COR-L47 (cell line): Measurements from ENCODE around the gene PMF1.
"Not testable (repeated sequence)": the region's sequence is repeated elsewhere in the genome, so short reads cannot be mapped to it uniquely, and the experiment has no call there.

Experiments used
- DNase-seq: peaks from one replicate; lab custom pipeline; 2025; lab: John Stamatoyannopoulos, UW

PMF1 gene

DNA sequence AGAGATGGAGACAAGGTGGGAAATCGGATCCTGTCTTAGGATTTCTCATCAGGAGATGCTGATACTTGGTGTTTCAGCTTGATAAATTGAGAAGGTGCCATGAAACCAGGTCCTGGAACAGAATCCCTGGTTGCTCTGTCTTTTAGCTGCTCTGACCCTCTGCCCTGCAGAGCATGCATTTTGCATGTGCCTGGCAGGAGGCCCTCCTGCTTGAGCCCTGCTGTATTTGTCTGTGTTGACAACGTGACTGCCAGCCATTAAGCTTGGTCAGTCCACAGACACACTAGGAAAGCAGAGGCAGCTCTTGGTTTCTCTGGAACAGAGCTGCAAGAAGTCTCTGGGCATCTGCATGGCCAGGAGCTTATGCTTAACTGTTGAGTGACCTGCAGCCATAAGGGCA, 16.4 kb upstream of the PMF1 start:
- DNase-seq, result no peak

DNA sequence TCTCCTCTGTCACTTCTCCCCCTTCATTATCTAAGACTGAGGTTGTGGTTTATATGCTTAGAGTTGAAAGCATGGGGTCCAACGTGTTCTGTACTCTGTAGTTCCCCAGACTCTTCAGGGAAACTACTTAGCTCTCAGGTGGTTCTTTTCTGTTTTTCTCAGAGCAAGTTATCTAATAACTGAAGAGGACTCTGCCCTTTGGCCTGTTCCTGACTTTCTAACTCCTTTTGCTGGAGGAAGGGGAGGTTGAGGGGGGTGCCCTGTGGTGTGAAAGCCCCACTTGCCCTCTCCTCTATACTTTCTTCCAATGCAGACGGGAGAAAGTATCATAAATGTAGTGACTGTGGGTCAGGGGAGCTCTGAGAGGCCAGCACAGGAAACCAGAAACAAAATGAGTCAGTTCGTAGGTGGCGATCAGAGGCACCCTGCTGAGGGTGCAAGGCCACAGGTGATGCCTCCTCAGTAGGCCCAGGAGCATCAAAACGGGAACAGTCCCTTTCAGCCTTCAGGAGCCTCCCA, 13.9 kb upstream of the PMF1 start:
- DNase-seq, result no peak

DNA sequence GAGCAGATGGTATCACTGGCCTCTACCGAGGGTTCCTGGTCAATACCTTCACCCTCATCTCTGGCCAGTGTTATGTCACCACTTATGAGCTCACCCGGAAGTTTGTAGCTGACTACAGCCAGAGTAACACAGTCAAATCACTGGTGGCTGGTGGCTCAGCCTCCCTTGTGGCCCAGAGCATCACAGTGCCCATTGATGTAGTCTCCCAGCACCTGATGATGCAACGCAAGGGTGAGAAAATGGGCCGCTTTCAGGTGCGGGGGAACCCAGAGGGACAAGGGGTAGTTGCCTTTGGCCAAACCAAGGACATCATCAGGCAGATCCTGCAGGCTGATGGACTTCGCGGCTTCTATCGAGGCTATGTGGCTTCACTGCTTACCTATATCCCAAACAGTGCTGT, 12.8 kb upstream of the PMF1 start:
- no peak for DNase-seq

DNA sequence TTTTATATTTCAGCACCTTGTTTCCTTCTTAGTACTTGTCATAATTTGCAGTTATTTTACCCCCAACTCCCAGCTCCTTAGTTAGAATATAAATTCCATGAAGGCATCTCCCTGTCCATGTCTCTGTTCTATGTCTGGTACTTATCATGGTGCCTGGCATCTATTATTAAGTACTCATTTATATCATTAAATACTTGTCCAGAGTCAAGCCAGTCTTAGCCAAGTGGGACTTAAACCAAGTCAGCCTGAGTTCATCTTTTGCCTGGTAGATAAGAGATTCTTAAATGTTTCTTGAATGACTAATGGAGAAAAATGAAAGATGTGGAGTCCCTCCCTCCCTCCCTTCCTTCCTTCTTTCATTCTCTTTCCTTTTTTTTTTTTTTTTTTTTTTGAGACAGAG, 9.5 kb upstream of the PMF1 start:
- no peak for DNase-seq

DNA sequence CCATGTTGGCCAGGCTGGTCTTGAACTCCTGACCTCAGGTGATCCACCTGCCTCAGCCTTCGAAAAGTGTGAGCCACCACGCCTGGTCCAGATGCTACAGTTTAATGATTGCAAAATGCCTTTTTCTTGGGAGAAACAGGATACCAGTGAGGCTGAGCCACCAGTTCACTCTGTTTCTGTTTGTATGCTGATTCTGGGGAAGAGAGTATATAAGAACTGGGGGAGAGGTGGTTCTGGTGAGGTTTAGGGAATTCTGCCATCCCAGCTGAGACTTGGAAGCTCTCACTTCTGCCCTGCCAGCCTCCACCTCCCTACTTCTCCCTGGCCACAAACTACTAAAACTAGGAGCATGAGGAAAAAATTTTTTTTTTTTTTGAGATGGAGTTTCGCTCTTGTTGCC, 8.1 kb upstream of the PMF1 start:
- no peak for DNase-seq

DNA sequence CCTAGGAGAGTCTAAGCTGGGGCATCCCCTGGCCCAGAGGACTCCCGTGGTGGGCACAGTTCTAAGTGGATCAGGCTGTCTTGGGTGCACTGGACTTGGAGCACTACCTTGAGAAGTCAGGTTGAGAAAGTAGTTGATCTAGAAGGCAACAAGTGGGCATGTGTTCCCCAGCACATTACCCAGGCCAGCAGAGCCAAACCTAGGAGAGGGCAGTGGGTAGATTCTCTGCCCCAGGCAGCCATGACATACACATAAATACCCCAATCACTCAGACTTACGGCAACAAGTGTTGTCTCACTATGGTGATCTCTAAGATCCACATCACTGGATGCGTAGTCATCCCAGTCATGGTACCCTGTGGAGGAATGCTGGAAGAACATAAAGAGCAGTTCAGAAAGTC, 1.6 kb upstream of the PMF1 start:
- DNase-seq, result no peak

DNA sequence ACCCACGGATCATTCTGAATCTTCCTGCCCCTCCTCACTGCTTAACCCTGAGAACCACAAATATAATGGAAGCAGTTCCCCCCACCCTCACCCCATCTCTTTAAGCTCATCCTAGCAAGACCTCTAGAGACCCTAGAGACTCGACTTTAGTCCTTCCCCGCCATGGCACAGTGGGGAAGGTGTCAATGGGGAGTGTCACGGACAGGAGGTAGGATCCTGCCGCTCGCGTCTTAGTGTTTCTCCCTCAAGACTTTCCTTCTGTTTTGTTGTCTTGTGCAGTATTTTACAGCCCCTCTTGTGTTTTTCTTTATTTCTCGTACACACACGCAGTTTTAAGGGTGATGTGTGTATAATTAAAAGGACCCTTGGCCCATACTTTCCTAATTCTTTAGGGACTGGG, 677 bp upstream of the PMF1 start:
- no peak for DNase-seq

DNA sequence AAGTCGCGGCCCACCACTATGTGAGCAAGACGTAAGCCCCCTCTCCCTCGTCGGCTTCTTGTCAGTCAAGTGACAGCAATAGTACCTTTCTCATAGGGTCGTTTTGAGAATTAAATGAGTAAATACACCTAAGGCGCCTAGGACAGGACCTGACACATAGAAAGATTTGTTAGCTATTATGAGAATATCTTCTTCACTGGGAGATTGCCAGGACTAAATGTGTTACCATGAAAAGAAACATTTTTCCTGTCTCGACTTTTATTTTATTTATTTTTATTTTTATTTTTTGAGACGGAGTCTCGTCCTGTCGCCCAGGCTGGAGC, 798 bp downstream of the PMF1 start:
- DNase-seq, result no peak

DNA sequence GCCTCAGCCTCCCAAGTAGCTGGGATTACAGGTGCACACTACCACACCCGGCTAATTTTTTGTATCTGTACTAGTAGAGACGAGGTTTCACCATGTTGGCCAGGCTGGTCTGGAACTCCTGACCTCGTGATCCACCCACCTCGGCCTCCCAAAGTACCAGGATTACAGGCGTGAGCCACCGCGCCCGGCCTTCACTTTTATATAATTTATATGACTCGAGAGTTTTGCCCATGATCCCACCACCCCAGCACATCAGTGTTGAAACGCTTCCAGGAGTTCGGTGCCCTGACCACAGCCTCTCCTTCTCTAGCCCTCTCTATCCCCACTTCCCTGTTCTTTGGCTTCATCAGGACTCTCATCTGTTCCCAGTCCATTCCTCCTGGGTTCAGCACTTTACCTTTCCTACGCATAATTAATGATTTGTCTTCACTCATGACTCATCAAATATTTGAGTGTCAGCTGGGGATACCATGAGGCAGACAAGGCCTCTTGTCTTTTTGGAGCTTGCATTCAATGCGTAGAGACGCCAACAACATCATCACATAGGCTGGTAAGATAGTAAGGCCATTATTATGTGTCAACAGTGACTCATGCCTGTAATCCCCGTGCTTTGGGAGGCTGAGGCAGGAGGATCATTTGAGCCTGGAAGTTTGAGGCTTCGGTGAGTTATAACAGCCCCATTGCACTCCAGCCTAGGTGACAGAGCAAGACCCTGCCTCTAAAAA, 1.4 kb downstream of the PMF1 start:
- DNase-seq, result no peak

DNA sequence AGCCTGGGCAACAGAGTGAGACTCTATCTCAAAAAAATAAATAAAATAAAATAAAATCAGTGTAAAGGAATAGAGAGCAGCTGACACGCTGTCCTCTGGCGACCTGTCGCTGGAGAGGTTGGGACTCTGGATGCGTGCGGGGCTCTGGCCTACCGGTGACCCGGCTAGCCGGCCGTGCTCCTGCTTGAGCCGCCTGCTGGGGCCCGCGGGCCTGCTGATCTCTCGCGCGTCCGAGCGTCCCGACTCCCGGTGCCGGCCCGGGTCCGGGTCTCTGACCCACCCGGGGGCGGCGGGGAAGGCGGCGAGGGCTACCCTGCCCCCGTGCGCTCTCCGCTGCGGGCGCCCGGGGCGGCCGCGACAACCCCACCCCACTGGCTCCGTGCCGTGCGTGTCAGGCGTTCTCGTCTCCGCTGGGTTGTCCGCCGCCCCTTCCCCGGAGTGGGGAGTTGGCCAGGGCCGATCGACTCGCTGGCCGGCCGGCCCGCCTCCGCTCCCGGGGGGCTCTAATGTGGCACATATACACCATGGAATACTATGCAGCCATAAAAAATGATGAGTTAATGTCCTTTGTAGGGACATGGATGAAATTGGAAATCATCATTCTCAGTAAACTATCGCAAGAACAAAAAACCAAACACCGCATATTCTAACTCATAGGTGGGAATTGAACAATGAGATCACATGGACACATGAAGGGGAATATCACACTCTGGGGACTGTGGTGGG, 3.7 kb downstream of the PMF1 start:
- not testable (repeated sequence) for DNase-seq

DNA sequence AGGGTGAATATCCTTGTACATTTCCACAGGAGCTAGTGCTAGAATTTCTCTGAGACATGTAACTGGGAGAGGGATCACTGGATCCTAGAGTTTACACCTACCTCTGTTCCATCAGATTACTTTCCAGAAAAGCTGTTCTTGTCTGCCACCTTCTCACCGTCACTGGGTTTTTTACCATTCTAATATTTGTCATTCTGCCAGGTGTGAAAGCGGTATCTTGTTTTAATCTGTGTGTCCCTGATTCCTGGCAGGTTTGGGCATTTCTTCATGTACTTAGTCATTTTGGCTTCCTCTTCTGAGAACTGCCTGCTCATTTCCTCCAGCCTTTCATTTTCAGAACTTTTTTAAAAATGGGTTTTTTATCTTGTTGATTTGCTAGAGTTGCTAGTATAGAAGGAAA, 5.1 kb downstream of the PMF1 start:
- DNase-seq, result no peak

DNA sequence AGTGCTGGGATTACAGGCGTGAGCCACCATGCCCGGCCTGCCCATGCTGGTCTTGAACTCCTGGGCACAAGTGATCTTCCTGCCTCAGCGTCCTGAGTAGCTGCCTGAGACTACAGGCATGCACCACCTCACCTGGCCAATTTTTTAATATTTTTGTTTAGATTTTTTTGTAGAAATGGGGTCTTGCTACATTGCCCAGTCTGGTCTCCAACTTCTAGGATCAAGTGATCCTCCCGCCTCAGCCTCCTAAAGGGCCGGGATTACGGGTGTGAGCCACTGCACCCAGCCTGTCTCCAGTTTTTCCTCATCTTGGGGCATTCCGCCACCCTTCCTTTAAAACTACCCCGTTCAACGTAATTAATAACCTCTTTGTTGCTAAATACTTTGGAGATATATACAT, 7.4 kb downstream of the PMF1 start:
- no peak for DNase-seq

DNA sequence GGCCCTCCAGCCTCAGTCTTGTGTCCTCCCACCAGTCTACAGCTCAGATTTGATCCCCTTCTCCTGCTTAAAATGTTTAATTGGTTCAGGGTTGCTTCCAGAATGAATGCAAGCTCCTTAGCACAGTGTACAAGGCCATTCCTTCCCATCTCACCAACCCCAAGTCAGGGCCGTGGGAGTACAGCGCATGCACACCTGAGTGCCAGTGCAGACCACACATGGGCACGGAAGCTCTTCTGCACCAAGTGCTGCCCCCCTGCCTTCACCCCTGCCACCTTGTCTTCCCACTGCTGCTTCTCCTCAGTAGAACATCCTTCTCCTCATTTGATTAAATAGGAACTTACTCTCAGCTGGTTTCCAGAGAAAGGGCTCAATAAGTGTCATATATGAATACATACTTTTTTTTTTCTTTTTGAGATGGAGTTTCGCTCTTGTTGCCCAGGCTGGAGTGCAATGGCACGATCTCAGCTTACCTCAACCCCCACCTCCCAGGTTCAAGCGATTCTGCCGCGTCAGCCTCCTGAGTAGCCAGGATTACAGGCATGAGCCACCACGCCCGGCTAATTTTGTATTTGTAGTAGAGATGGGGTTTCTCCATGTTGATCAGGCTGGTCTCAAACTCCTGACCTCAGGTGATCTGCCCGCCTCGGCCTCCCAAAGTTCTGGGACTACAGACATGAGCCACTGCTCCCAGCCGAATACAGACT, 9.3 kb downstream of the PMF1 start:
- DNase-seq, result no peak

DNA sequence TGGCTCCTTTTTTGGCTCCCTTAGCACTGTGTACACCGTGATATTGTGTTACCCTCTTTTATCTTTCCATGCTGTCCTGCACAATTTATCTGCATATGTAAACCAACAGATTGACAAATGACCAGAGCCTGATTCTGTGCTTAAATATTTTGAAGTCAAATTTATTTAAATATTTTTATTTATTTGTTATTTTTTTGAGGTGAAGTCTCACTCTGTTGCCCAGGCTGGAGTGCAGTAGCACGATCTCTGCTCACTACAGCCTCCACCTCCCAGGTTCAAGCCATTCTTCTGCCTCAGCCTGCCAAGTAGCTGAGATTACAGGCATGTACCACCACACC, 12.8 kb downstream of the PMF1 start:
- no peak for DNase-seq

DNA sequence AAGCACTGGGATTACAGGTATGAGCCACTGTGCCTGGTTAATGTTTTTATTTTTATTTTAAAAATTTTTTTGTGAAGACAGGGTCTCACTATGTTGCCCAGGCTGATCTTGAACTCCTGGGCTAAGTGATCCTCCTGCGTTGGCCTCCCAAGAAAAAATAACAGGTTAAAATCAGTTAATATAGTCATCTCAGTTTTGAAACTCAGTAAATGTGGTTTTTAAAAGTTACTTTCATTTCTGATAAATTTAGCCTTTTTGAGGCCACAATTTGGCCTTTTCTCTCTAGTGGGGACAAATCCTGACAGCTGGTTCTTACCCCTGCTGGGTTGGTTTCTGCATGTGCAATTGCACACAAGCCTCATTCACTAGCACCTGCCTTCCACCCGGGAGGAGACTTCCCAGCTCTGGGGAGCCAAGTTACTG, 13.3 kb downstream of the PMF1 start:
- no peak for DNase-seq

DNA sequence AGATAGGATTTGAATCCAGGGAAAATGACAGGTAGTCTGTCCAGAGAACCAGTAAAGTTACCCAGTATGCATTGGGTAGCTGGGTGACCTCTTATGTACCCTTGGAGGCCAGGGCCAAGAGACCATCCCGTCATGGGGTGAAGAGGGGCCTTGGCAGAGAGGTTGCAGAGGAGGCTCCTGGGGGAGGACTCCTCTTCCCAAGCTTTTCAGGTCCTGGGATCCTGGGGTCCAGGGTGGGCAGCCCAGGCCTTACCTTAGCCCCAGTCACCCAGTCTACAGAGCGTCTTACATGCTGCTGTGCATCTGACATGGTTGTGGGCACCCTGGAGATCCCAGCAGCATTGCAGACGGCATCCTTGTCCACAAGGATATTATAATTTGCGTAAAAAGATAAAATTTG, 14.0 kb downstream of the PMF1 start:
- no peak for DNase-seq

DNA sequence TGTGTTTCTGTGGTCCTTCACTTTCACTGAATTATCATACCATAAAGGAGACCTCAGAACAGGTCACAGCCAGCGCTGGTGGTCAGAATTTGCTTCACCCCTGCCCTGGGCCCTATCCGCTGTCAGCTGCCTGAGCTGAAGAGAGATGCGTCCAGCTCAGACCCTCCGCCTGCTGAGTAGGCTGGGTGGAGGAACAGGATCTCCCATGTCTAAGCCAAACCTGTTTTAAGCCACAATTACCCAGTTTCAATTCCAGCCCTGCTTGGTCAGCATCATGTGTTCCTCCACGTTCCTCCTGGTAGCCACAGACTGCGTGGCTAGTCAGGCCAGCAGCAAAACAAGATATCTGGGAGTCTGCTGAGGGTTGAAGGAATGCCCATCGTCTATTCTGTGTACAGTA, 15.7 kb downstream of the PMF1 start:
- DNase-seq, result no peak

DNA sequence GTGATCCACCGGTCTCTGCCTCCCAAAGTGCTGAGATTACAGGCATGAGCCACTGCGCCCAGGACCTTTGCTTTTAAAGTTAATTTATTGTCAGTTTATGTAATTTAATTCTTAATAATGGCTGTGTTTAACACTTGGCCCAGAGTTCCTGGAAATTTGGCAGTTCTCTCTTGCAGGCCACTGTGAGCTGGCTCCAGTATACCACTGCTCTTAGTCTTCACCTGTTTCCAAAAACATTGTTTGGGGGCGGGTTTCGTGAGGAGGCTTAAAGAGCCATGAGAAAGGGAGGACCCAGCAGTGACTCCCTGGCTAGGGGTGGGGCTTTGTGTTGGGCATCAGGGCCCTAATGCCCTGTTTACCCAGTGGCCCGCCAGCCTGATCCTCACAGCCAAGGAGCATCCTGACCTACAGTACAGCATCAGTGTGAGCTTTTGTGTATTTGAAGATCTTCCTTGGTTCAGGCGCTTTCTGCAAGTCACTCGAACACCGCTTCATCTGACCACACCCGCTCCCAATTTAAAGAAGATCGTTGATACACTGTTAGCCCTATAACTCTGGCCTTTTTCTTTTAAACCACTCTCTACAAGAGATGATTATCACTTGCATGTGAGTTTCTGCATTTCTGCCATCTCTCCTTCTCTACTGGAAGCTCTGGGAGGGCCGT, 17.1 kb downstream of the PMF1 start:
- DNase-seq, result no peak

DNA sequence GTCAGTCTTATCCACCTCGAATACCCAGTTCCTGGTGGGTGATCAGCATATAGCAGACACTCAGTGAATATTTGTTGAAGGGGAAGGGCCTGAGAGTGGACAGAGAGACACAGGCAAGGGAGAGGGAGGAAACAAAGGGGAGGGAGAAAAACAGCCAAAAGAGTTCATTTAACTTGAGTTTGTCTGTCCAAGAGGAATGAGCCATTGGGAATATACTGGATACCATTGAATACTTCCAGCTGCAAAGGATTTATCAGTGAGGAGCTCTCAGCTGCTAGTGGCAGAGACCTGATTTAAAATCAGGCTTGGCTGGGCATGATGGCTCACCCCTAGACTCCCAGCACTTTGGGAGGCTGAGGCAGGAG, 17.6 kb downstream of the PMF1 start:
- DNase-seq, result no peak

DNA sequence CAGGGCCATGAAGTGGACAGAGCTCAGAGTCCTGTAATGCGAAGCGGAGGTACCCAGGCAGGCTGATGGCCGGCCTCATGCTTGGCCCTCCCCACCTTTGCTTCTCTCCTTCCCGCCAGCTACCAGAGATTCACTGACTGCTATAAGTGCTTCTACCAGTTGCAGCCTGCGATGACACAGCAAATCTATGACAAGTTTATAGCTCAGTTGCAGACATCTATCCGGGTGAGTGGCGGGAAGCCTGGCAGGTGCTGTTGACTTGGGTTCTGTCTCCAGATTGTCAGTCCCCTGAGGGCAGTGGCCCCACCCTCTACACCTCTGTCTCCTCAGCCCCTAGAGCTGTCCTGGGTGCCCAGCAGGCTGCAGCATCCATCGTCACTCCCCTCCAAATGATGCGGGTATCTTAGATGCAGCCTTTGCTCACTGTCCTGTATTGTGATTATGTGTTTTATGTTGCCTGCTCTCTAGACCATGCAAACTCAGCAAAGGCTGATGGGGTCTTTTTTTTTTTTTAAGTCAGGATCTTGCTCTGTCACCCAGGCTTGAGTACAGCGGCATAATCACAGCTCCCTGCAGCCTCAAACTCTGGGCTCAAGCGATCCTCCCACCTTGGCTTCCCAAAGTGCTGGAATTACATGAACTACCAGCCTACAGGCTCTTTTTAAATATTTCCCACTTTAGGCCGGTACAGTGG, 19.5 kb downstream of the PMF1 start:
- no peak for DNase-seq

DNA sequence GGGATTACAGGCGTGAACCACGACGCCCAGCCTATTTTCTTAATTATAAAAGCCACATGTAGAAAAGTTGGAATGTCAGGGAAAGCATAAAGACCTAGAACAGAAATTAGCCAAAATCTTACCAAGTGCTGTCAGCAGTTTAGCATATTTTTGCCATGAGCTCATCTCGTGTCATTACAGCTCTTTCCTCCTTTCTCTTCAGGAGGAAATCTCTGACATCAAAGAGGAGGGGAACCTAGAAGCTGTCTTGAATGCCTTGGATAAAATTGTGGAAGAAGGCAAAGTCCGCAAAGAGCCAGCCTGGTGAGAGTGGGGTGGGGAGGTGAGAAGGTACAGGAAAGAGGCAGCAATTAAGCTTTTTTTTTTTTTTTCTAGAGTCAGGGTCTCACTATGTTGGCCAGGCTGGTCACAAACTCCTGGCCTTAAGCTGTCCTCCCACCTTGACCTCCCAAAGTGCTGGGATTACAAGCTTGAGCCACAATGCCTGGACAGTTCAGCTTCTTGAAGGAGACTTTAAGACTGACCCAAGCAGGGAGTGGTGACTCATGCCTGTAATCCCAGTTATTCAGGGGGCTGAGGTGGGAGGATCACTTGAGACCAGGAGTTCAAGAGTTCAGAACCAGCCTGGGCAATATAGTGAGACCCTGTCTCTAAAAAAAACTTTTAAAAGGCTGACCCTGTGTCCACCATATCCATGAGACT, 20.8 kb downstream of the PMF1 start:
- no peak for DNase-seq

DNA sequence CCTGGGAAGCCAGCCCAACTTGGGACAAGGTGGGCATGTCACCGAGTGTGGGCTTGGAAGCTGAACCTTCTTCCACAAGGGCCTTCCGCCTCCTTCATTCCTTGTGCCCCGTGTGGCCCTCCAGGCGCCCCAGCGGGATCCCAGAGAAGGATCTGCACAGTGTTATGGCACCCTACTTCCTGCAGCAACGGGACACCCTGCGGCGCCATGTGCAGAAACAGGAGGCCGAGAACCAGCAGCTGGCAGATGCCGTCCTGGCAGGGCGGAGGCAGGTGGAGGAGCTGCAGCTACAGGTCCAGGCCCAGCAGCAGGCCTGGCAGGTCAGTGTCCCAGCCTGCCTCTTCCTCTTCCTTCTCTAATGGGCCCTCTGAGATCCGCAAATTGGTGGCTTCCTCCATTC, 23.4 kb downstream of the PMF1 start:
- DNase-seq, result no peak
